Ishikawa (cell line): Measurements from ENCODE around the gene CARNS1.

Source experiments
- EGR1 ChIP-seq: IDR thresholded peaks from 2 replicates; pipeline ENCODE4 v1.6.1; 2012
- EP300 ChIP-seq: IDR thresholded peaks from 2 replicates; pipeline ENCODE4 v1.6.1; 2012; ENCODE audit warnings: borderline replicate concordance
- RAD21 ChIP-seq: IDR thresholded peaks from 2 replicates; pipeline ENCODE4 v1.6.1; 2012; ENCODE audit warnings: low read depth
- TAF1 ChIP-seq: IDR thresholded peaks from 2 replicates; pipeline ENCODE4 v1.6.1; 2012; ENCODE audit warnings: low read depth, mild to moderate bottlenecking
- USF1 ChIP-seq: IDR thresholded peaks from 2 replicates; pipeline ENCODE4 v1.6.1; 2012

DNA sequence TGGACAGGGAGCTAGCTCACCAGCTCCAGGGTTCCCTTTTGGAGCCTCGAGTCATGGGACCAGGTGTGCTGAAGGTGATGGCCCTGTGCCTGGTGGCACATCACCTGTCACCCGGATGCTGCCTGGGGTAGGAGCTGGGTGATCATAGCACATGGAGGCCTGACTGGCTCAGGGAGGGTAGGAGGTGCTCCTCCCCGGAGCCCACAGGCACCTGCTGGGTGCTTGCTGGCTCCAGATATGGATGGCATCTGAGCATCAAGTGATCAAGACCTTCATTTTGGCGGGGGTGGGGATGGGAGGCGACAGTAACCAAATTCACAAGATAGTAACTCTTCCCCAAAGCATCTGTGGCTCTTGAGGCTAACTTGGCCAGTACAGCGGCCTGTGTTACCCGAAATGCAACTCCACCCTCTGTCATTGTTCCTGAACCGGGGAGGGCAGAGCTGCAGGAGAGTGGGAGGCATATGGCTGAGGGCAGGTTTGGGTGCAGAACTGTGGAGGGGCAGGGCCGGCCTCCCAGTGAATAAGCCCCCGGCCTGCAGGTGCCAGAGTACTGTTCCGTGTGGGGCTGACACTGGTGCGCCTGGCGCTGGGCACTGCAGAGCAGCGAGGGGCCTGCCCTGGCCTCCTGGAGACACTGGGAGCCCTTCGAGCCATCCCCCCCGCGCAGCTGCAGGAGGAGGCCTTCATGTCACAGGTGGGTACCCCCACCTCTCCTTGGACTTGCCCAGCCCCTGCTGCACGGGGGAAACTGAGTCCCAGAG lies 6.9 kb upstream of the CARNS1 start:
- TF ChIP-seq TAF1 = no peak
- TF ChIP-seq RAD21 = no peak
- TF ChIP-seq EP300 = no peak
- no peak for TF ChIP-seq USF1
- TF ChIP-seq EGR1 = no peak
